A549 (cell line): ENCODE data around the gene RRAGD. TPM values are rescaled to one million over a fixed set of nuclear protein-coding genes. Genes with fewer than 3 reads are reported as not detected.

Source experiments
- ATAC-seq, 2 experiments: fragments of 200-7000 bp in 1 of 2; fragments of >200 bp in 1 of 2; cut with Nextera tagmentation in 1 of 2; cut with Tn5 transposase in 1 of 2; 3 replicates each; pipeline versions ENCODE4 v1.8.0 to v1.9.1; 2018 to 2020; ENCODE audit warnings: mild to moderate bottlenecking in 1 of 2, moderate library complexity in 1 of 2
- CTCF ChIA-PET: fragments of 300-600 bp; sonication (Branson Sonifier 250); formaldehyde crosslinking; extraction: SDS; loops from one replicate; lab custom pipeline; 2021; ENCODE audit warnings: antibody characterized with exemption, inconsistent platforms; lab: Yijun Ruan, JAX
- POLR2A ChIA-PET: fragments of 350-600 bp; formaldehyde crosslinking; extraction: SDS; loops from one replicate; lab custom pipeline; 2021; ENCODE audit warnings: antibody characterized with exemption, inconsistent platforms; lab: Yijun Ruan, JAX
- DNase-seq, 2 experiments: peaks; one replicate each; pipeline versions ENCODE4 v3.0.0 to v3.0.0-alpha.2; 2011 to 2016; ENCODE audit warnings: low read depth in 1 of 2, low spot score in 1 of 2
- FAIRE-seq: peaks from 2 replicates; lab custom pipeline; 2011; peaks lifted over from hg19 to GRCh38; lab: Jason Lieb, UNC
- H3K27ac ChIP-seq, 2 experiments: fragments of >200 bp; sonication (Bioruptor Twin); formaldehyde crosslinking; 3 replicates each; pipeline ENCODE4 v1.5.1; 2016 to 2017
- H3K4me1 ChIP-seq: fragments of >200 bp; sonication (Bioruptor Twin); formaldehyde crosslinking; 3 replicates; pipeline ENCODE4 v1.6.1; 2016
- H3K4me2 ChIP-seq: fragments of >200 bp; sonication (Bioruptor Twin); formaldehyde crosslinking; 3 replicates; pipeline ENCODE4 v1.6.1; 2016
- H3K4me3 ChIP-seq: fragments of >200 bp; sonication (Bioruptor Twin); formaldehyde crosslinking; 3 replicates; pipeline ENCODE4 v1.5.1; 2016
- H3K9me3 ChIP-seq: fragments of >200 bp; sonication (Bioruptor Twin); formaldehyde crosslinking; 3 replicates; pipeline ENCODE4 v1.6.1; 2016
- BHLHE40 ChIP-seq: IDR thresholded peaks from 2 replicates; pipeline ENCODE4 v1.6.1; 2012; ENCODE audit warnings: low read depth, low read length, inconsistent platforms
- CBX2 ChIP-seq: fragments of 200-600 bp; sonication (generic); IDR thresholded peaks from 2 replicates; pipeline ENCODE4 v1.6.1; 2016; ENCODE audit warnings: low read depth, mild to moderate bottlenecking, borderline replicate concordance
- CHD2 ChIP-seq: fragments of 150-350 bp; IDR thresholded peaks from 2 replicates; pipeline ENCODE4 v1.6.1; 2014; ENCODE audit warnings: low read length; ENCODE audit not compliant: partially characterized antibody
- EHF ChIP-seq: fragments of 250-450 bp; sonication (Bioruptor Pico); IDR thresholded peaks from 2 replicates; pipeline ENCODE4 v1.5.0; 2020; ENCODE audit warnings: mild to moderate bottlenecking
- FOSB ChIP-seq: fragments of 250-450 bp; sonication (Bioruptor Pico); IDR thresholded peaks from 2 replicates; pipeline ENCODE4 v1.5.0; 2020; ENCODE audit warnings: mild to moderate bottlenecking, moderate library complexity
- FOSL2 ChIP-seq, 2 experiments: fragments of 450-650 bp in 1 of 2; fragments of >200 bp in 1 of 2; sonication (Bioruptor Twin) in 1 of 2; formaldehyde crosslinking; IDR thresholded peaks; 2 replicates each; pipeline versions ENCODE4 v1.5.0 to v1.6.1; 2016 to 2020; ENCODE audit warnings: mild to moderate bottlenecking in 1 of 2, moderate library complexity in 1 of 2
- HDAC2 ChIP-seq: fragments of 200-600 bp; sonication (generic); IDR thresholded peaks from 2 replicates; pipeline ENCODE4 v1.6.1; 2016
- HOXB5 ChIP-seq: fragments of 250-450 bp; sonication (Bioruptor Pico); IDR thresholded peaks from 2 replicates; pipeline ENCODE4 v1.5.0; 2020; ENCODE audit warnings: mild to moderate bottlenecking, moderate library complexity
- JUN ChIP-seq, 2 experiments: fragments of >200 bp; sonication (Bioruptor Twin); formaldehyde crosslinking; IDR thresholded peaks; 2 replicates in 1 of 2; 3 replicates in 1 of 2; pipeline ENCODE4 v1.6.1; 2016 to 2017
- MAFK ChIP-seq: fragments of 450-650 bp; IDR thresholded peaks from 2 replicates; pipeline ENCODE4 v1.6.1; 2014; ENCODE audit not compliant: partially characterized antibody
- MAZ ChIP-seq: fragments of 150-350 bp; IDR thresholded peaks from 2 replicates; pipeline ENCODE4 v1.6.1; 2014; ENCODE audit warnings: antibody characterized with exemption, low read depth, low read length, borderline replicate concordance
- RAD21 ChIP-seq, 2 experiments: fragments of >200 bp in 1 of 2; sonication (Bioruptor Twin) in 1 of 2; formaldehyde crosslinking in 1 of 2; IDR thresholded peaks in 1 of 2; conservative IDR thresholded peaks in 1 of 2; 2 replicates in 1 of 2; 3 replicates in 1 of 2; pipeline ENCODE4 v1.6.1; 2012 to 2018; ENCODE audit warnings: inconsistent platforms in 1 of 2
- RCOR1 ChIP-seq: fragments of 150-350 bp; IDR thresholded peaks from 2 replicates; pipeline ENCODE4 v1.6.1; 2014; ENCODE audit warnings: antibody characterized with exemption, low read length, low read depth
- RFX5 ChIP-seq: fragments of 450-650 bp; IDR thresholded peaks from 2 replicates; pipeline ENCODE4 v1.7.1; 2014; ENCODE audit warnings: antibody characterized with exemption, mild to moderate bottlenecking, moderate library complexity
- SMC3 ChIP-seq: fragments of >200 bp; sonication (Bioruptor Twin); formaldehyde crosslinking; IDR thresholded peaks from 3 replicates; pipeline ENCODE4 v1.6.1; 2018; ENCODE audit warnings: inconsistent platforms
- ZFP36 ChIP-seq: fragments of 450-650 bp; IDR thresholded peaks from 2 replicates; pipeline ENCODE4 v1.6.1; 2014; ENCODE audit warnings: borderline replicate concordance; ENCODE audit not compliant: partially characterized antibody
- ZSCAN20 ChIP-seq: fragments of 250-450 bp; sonication (Bioruptor Pico); IDR thresholded peaks from 2 replicates; pipeline ENCODE4 v1.8.0; 2022; ENCODE audit warnings: mild to moderate bottlenecking, moderate library complexity
- WGBS: methylation state at CpG from one replicate; pipeline ENCODE4 v1.1.6; 2017; ENCODE audit errors: missing lambda C conversion rate; 5-methylcytosine and 5-hydroxymethylcytosine counted together
- polyA plus RNA-seq, 4 experiments: library from polyadenylated mRNA; depleted of rRNA in 3 of 4; stranded (reverse); fragments of >200 nt; fragmentation: RNase III in 1 of 4; extraction: RNeasy Plus Mini Kit Qiagen cat#74134 plus additional on column Dnase treatment in 1 of 4; gene quantifications; 2 replicates in 3 of 4; 3 replicates in 1 of 4; pipeline ENCODE4 v1.2.3, GENCODE V29; 2011 to 2017
- TF ChIP-seq, protein P1 (sequence below): fragments of 250-450 bp; sonication (Bioruptor Pico); IDR thresholded peaks from 2 replicates; pipeline ENCODE4 v1.5.0; 2021; ENCODE audit warnings: mild to moderate bottlenecking, moderate library complexity, borderline replicate concordance
- TF ChIP-seq, protein P2 (sequence below): IDR thresholded peaks from 2 replicates; pipeline ENCODE4 v1.6.1; 2012
- TF ChIP-seq, protein P3 (sequence below): fragments of >200 bp; sonication (Bioruptor Twin); formaldehyde crosslinking; IDR thresholded peaks from 3 replicates; pipeline ENCODE4 v1.6.1; 2016
- TF ChIP-seq, protein P4 (sequence below): fragments of 250-450 bp; sonication (Bioruptor Pico); IDR thresholded peaks from 2 replicates; pipeline ENCODE4 v1.5.0; 2020; ENCODE audit warnings: low read depth, mild to moderate bottlenecking, moderate library complexity

Gene RRAGD
- polyA plus RNA-seq, 2 of the 4 experiments (the other 2 are of a cell fraction) = 0.72 to 1.2 TPM

DNA sequence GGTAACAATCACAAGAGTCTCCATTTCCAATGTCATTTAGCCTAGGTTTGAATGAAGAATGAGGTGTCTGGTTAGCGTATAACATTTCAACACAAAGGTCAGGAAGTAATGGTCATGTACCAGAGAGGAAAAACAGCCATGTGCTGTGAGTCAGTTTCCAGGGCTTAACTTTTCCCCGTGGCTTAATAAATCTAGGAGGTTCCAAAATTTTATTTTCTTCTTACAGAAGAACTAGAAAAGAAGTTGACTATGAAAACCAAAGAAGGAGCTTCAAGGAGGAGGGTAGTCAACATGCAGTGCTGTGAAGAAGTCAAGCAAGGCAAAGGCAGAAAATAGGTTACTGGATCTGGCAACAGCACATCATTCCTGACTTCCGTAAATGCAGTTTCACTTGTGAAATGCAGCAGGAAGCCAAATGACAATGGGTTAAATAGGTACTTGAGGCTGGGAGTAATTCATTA lies 88.5 kb downstream of the RRAGD start (continued):
- TF ChIP-seq CHD2 (no peak), EHF (CRISPR knock-in tag) (no peak)

DNA sequence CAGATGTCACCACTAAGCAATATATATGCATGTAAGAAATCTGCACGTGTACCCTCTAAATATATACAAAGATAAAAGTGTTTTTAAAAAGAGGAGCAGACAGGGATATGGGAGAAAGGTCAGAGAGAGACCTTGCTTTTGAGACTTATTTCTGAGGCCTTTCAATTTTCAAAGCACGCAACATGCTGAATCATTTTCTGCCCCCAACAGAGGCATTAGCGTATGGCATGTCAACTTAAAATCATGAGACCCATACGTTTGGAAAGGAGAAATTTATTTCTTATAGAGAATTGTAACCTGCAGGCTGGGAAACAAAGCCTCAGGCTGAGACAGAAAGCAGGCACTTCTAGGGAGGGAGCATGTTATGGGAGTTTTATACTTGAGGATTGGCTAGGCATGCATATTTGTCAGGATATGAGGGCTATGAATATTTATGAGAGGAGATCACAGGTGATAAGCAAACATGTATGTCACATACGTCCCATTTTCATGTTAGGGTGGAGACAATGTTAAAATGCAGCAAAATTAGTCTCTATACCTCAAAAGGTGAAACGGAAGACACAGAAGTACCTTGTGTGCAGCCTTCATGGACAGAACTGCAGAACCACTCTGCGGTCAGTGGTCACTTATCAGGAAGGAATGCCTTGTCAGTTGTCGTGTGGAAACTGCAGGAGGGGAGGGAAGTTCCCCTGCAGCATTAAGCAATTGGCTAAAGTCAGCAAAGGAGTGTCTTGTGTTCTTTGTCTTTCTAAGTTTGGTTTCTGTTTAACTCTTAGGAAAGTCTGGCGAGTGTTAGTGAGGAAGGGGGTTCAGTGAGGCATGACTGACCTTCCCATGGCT lies 90.7 kb downstream of the RRAGD start:
- no peak for FAIRE-seq
- no peak for DNase-seq
- H3K4me2 ChIP-seq = no peak overlapping the region
- no peaks in the 10 kb centered on the region for H3K4me1 ChIP-seq
- CTCF ChIA-PET = interaction anchor here (0.6 kb wide), 1 partner anchor 1943 kb away, joined by 3 read pairs; no protein-coding TSS in a partner anchor
- no peaks in the 10 kb centered on the region for H3K9me3 ChIP-seq
- H3K4me3 ChIP-seq = no peak overlapping the region
- WGBS = 82% methylated on average over 9 of the region's 9 CpGs
- H3K27ac ChIP-seq = no peak overlapping the region
- TF ChIP-seq SMC3 (no peak), RCOR1 (no peak), RAD21 (conservative IDR thresholded peaks at IDR 0.05 in 1 of 2, IDR thresholded peaks at IDR 0.05 in 1 of 2) (no peak), JUN (IDR thresholded peaks at IDR 0.05) (no peak), MAFK (no peak), EHF (CRISPR knock-in tag) (no peak), CBX2 (no peak), RFX5 (no peak), ZSCAN20 (CRISPR knock-in tag) (no peak)
- TF ChIP-seq, protein P1, sequence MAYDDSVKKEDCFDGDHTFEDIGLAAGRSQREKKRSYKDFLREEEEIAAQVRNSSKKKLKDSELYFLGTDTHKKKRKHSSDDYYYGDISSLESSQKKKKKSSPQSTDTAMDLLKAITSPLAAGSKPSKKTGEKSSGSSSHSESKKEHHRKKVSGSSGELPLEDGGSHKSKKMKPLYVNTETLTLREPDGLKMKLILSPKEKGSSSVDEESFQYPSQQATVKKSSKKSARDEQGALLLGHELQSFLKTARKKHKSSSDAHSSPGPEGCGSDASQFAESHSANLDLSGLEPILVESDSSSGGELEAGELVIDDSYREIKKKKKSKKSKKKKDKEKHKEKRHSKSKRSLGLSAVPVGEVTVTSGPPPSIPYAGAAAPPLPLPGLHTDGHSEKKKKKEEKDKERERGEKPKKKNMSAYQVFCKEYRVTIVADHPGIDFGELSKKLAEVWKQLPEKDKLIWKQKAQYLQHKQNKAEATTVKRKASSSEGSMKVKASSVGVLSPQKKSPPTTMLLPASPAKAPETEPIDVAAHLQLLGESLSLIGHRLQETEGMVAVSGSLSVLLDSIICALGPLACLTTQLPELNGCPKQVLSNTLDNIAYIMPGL = no peak
- TF ChIP-seq, protein P2, sequence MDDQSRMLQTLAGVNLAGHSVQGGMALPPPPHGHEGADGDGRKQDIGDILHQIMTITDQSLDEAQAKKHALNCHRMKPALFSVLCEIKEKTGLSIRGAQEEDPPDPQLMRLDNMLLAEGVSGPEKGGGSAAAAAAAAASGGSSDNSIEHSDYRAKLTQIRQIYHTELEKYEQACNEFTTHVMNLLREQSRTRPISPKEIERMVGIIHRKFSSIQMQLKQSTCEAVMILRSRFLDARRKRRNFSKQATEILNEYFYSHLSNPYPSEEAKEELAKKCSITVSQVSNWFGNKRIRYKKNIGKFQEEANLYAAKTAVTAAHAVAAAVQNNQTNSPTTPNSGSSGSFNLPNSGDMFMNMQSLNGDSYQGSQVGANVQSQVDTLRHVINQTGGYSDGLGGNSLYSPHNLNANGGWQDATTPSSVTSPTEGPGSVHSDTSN = no peak
- POLR2A ChIA-PET = no interaction called here
- no peak for ATAC-seq

DNA sequence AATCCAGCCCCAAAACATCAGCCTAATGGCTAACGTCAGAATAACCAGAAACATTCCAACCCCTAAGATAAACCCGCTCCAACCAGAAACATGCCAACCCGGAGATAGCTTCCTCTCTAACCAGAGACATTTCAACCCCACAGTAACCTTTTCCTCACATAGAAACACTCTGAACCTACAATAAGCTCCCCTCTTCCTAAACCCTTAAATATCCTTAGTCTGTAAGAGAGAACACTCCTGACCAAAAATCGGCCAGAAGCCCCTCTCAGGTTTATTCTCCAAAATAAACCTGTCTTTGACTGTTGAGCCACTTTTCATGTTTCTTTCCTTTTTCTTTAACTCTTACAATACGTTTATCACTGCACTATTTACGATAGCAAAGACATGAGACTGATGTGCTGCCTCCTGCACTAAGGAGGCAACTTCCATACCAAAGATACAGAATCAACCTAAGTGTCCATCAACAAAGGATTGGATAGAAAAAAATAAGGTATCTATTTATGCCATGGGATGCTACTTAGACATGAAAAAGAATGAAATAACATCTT lies 92.0 kb downstream of the RRAGD start:
- ChIA-PET POLR2A (no interaction called here), CTCF (interaction anchor here (0.6 kb wide), 1 partner anchor 17 kb away, joined by 3 read pairs; no protein-coding TSS in a partner anchor)
- no peaks in the 10 kb centered on the region for H3K9me3 ChIP-seq
- no peak overlapping the region for H3K27ac ChIP-seq
- no peak for FAIRE-seq
- H3K4me1 ChIP-seq = no peaks in the 10 kb centered on the region
- no peak for DNase-seq
- no peak overlapping the region for H3K4me3 ChIP-seq
- H3K4me2 ChIP-seq = no peak overlapping the region
- no peak for ATAC-seq
- TF ChIP-seq, protein P1 = no peak
- TF ChIP-seq JUN (IDR thresholded peaks at IDR 0.05) (no peak), FOSL2 (IDR thresholded peaks at IDR 0.05) (no peak), FOSL2 (CRISPR knock-in tag; IDR thresholded peaks at IDR 0.05) (no peak), HDAC2 (no peak), FOSB (CRISPR knock-in tag) (no peak), RAD21 (conservative IDR thresholded peaks at IDR 0.05 in 1 of 2, IDR thresholded peaks at IDR 0.05 in 1 of 2) (no peak), MAZ (no peak), HOXB5 (CRISPR knock-in tag) (no peak), BHLHE40 (no peak), ZFP36 (no peak)
- TF ChIP-seq, protein P3, sequence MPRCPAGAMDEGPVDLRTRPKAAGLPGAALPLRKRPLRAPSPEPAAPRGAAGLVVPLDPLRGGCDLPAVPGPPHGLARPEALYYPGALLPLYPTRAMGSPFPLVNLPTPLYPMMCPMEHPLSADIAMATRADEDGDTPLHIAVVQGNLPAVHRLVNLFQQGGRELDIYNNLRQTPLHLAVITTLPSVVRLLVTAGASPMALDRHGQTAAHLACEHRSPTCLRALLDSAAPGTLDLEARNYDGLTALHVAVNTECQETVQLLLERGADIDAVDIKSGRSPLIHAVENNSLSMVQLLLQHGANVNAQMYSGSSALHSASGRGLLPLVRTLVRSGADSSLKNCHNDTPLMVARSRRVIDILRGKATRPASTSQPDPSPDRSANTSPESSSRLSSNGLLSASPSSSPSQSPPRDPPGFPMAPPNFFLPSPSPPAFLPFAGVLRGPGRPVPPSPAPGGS = no peak
- TF ChIP-seq, protein P4, sequence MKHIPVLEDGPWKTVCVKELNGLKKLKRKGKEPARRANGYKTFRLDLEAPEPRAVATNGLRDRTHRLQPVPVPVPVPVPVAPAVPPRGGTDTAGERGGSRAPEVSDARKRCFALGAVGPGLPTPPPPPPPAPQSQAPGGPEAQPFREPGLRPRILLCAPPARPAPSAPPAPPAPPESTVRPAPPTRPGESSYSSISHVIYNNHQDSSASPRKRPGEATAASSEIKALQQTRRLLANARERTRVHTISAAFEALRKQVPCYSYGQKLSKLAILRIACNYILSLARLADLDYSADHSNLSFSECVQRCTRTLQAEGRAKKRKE = no peak
- WGBS = 76% methylated on average over 6 of the region's 6 CpGs
